OCI-LY7 (cell line): ENCODE results near the gene NRP1. TPM values are rescaled to one million over a fixed set of nuclear protein-coding genes. Genes with fewer than 3 reads are reported as not detected.
A peak's percentile ranks its signal among the peaks of the same experiment; 100 is the strongest.

ENCODE experiments used
- BruUV-seq: library from RNA; stranded (reverse); fragments of 400-500 nt; replicated peaks from 2 replicates; lab custom pipeline; 2021; lab: Mats Ljungman, UMichigan
- CTCF ChIA-PET: fragments of 300-600 bp; sonication (Branson Sonifier 250); formaldehyde crosslinking; loops from one replicate; lab custom pipeline; 2022; ENCODE audit warnings: antibody characterized with exemption; ENCODE audit not compliant: unreplicated experiment; lab: Charles Lee
- POLR2A ChIA-PET: fragments of 300-600 bp; sonication (Branson Sonifier 250); formaldehyde crosslinking; loops from one replicate; lab custom pipeline; 2022; ENCODE audit warnings: antibody characterized with exemption; lab: Charles Lee
- DNase-seq: peaks from one replicate; pipeline ENCODE4 v3.0.0-alpha.2; 2015; ENCODE audit warnings: low spot score
- H2AFZ ChIP-seq: fragments of 200-600 bp; sonication (generic), shearing (Covaris generic); 2 replicates; pipeline ENCODE4 v1.6.1; 2014; ENCODE audit warnings: mild to moderate bottlenecking, antibody characterized with exemption, low read length, moderate library complexity
- H3K27ac ChIP-seq: fragments of 200-600 bp; sonication (generic); 2 replicates; pipeline ENCODE4 v1.5.1; 2014; ENCODE audit warnings: mixed run types, low read depth, mild to moderate bottlenecking, moderate library complexity, low read length, inconsistent platforms; ENCODE audit not compliant: poor library complexity, severe bottlenecking
- H3K36me3 ChIP-seq: fragments of 200-600 bp; sonication (generic); 2 replicates; pipeline ENCODE4 v1.6.1; 2014; ENCODE audit warnings: mild to moderate bottlenecking, antibody characterized with exemption, low read length, moderate library complexity, mixed read lengths; ENCODE audit not compliant: insufficient read depth
- H3K4me1 ChIP-seq: fragments of 200-600 bp; sonication (generic); 2 replicates; pipeline ENCODE4 v1.5.1; 2014; ENCODE audit warnings: mild to moderate bottlenecking, low read length; ENCODE audit not compliant: insufficient read depth, poor library complexity, severe bottlenecking
- H3K4me2 ChIP-seq: fragments of 200-600 bp; sonication (generic); 2 replicates; pipeline ENCODE4 v1.6.1; 2014; ENCODE audit warnings: mild to moderate bottlenecking, low read length
- H3K4me3 ChIP-seq: fragments of 200-600 bp; sonication (generic); 2 replicates; pipeline ENCODE4 v1.5.1; 2014; ENCODE audit warnings: mild to moderate bottlenecking, low read depth, low read length; ENCODE audit not compliant: poor library complexity, severe bottlenecking
- H3K79me2 ChIP-seq: fragments of 200-600 bp; sonication (generic); 2 replicates; pipeline ENCODE4 v1.6.1; 2016; ENCODE audit warnings: low read depth, mild to moderate bottlenecking, low read length, moderate library complexity, mixed read lengths; ENCODE audit not compliant: insufficient read depth
- H3K9me2 ChIP-seq: fragments of 200-600 bp; sonication (generic); 2 replicates; pipeline ENCODE4 v1.6.1; 2016; ENCODE audit warnings: mild to moderate bottlenecking, low read length, mixed read lengths; ENCODE audit not compliant: insufficient read depth
- H3K9me3 ChIP-seq: fragments of 200-600 bp; sonication (generic); 2 replicates; pipeline ENCODE4 v1.6.1; 2014; ENCODE audit warnings: mild to moderate bottlenecking, mixed run types, low read length, mixed read lengths
- H4K20me1 ChIP-seq: fragments of 200-600 bp; sonication (generic); 2 replicates; pipeline ENCODE4 v1.6.1; 2014; ENCODE audit warnings: mild to moderate bottlenecking, antibody characterized with exemption, low read length, moderate library complexity, mixed read lengths; ENCODE audit not compliant: insufficient read depth
- EZH2phosphoT487 ChIP-seq: fragments of 200-600 bp; sonication (generic); IDR thresholded peaks from 2 replicates; pipeline ENCODE4 v1.6.1; 2018; ENCODE audit warnings: low read depth, borderline replicate concordance, mild to moderate bottlenecking, mixed run types, antibody characterized with exemption, low read length, moderate library complexity, mixed read lengths
- intact Hi-C: fragments of 100-400 bp; cut with micrococcal nuclease; formaldehyde crosslinking; loops from one replicate; pipeline ENCODE4 v1.10.0; 2022; ENCODE audit not compliant: unreplicated experiment
- total RNA-seq, 2 experiments: library from RNA; depleted of rRNA in 1 of 2; stranded (reverse); fragments of >200 nt in 1 of 2; shearing (Covaris generic) in 1 of 2; gene quantifications; 2 replicates each; pipeline ENCODE4 v1.2.3, GENCODE V29; 2014 to 2022
- TF ChIP-seq, protein P1 (sequence below): fragments of 200-600 bp; sonication (generic); conservative IDR thresholded peaks from 2 replicates; pipeline ENCODE4 v1.5.1; 2014; ENCODE audit warnings: mild to moderate bottlenecking, antibody characterized with exemption, low read length, moderate library complexity, mixed read lengths

The NRP1 gene
- total RNA-seq, 2 experiments from 2014 or later: not detected

DNA sequence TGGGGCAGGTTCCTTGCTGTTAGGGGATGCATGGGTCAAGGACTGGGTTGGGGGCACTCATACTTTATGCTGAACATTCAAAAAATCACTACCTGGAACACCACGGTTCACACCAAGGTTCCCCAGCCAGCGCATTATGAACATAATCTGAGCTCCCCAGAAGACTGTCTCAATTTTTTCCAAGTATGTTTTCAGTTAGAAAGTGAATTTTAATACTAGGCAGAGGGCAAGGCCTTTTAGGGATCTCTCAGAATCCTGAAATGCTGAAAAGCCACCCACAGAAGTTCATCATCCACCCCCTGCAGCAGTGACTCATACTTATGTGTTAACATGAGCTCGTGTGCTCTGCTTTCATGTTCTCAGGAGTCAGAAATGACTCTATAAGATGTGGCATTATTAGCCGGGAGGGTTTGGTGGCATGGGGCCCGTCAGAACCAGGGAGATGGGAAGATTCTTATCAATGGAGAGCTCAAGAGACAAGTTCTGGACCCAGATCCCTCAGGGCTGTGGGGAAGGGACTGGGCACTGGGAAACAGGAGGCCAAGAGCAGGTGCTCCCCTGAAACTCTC, 191.2 kb downstream of the NRP1 start:
- Histone ChIP-seq H3K79me2 (no peaks in the 10 kb centered on the region), H3K36me3 (no peaks in the 10 kb centered on the region; the same call in 1 of the 2 replicates), H2AFZ (peak overlapping the region; percentile 6; the same call in 1 of the 2 replicates), H3K9me2 (no peaks in the 10 kb centered on the region), H3K27ac (no peak overlapping the region), H3K9me3 (peaks cover 7% of the 10 kb centered on the region; the same call in 1 of the 2 replicates), H3K4me2 (no peak overlapping the region), H4K20me1 (no peaks in the 10 kb centered on the region), H3K4me3 (no peak overlapping the region), H3K4me1 (peaks cover 12% of the 10 kb centered on the region)
- DNase-seq: no peak
- ChIA-PET POLR2A (interaction anchor here (0.7 to 1.3 kb wide), 5 partner anchors 10 to 42 kb away, joined by 3 to 6 read pairs (median 3); no protein-coding TSS in a partner anchor), CTCF (no interaction called here)
- intact Hi-C loops: no loop called here
- no TSS peak for BruUV-seq
- no peak for TF ChIP-seq EZH2phosphoT487
- TF ChIP-seq, protein P1, sequence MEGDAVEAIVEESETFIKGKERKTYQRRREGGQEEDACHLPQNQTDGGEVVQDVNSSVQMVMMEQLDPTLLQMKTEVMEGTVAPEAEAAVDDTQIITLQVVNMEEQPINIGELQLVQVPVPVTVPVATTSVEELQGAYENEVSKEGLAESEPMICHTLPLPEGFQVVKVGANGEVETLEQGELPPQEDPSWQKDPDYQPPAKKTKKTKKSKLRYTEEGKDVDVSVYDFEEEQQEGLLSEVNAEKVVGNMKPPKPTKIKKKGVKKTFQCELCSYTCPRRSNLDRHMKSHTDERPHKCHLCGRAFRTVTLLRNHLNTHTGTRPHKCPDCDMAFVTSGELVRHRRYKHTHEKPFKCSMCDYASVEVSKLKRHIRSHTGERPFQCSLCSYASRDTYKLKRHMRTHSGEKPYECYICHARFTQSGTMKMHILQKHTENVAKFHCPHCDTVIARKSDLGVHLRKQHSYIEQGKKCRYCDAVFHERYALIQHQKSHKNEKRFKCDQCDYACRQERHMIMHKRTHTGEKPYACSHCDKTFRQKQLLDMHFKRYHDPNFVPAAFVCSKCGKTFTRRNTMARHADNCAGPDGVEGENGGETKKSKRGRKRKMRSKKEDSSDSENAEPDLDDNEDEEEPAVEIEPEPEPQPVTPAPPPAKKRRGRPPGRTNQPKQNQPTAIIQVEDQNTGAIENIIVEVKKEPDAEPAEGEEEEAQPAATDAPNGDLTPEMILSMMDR: no peak

DNA sequence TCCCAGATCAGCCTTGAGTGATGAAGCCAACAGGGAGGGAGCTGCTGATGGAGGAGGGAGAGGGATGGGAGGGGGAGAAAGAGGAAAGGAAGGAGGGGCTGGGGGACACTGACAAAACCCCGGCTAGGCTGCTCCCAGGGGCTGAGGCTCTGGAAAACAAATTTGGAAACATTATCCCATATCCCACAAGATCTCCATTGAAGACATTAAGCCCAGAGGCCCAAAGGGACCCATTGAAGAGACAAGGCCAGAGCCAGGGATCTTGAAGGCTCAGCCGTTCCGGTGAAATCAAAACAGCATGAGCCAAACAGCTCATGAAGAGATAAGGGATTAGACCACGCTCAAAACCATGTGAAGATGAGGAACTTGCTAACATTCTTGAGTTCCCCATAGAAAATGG, 192.2 kb downstream of the NRP1 start:
- H3K4me3 ChIP-seq: no peak overlapping the region

DNA sequence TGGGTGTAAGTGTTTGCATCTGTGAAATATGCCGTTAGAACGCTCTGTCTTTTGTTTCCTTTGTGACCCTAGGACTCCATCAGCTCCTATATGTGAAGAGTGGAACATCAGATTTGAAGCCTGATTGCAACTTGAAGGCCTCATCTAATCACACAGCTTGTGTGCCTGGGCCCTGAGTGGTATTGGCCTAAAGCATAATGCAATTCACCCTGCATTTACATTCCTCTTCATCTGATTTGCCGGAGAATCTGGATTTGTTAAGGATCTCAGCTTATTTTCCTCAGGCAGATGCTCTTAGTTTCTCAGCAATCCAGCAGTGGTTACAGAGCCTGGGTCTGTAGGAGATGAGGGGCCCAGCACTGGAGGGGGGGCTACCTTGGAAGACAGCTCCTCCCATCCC, 193.2 kb downstream of the NRP1 start:
- Histone ChIP-seq H4K20me1 (no peaks in the 10 kb centered on the region), H3K36me3 (no peaks in the 10 kb centered on the region), H3K4me2 (no peak overlapping the region), H3K4me1 (peaks cover 12% of the 10 kb centered on the region), H3K79me2 (no peaks in the 10 kb centered on the region), H3K4me3 (no peak overlapping the region), H2AFZ (no peak overlapping the region), H3K27ac (no peak overlapping the region), H3K9me2 (no peaks in the 10 kb centered on the region), H3K9me3 (no peaks in the 10 kb centered on the region)
- POLR2A ChIA-PET: no interaction called here
- CTCF ChIA-PET: no interaction called here
- DNase-seq: no peak
- TF ChIP-seq, protein P1: no peak
- TF ChIP-seq EZH2phosphoT487: no peak
- BruUV-seq: no TSS peak
- intact Hi-C loops: no loop called here

More for the DNA sequence above, 192.2 kb downstream of the NRP1 start:
- TF ChIP-seq, protein P1: no peak
- Histone ChIP-seq H3K79me2 (no peaks in the 10 kb centered on the region), H3K9me2 (no peaks in the 10 kb centered on the region), H3K27ac (no peak overlapping the region), H3K9me3 (no peaks in the 10 kb centered on the region), H3K36me3 (no peaks in the 10 kb centered on the region), H3K4me2 (no peak overlapping the region), H2AFZ (no peak overlapping the region), H3K4me1 (peaks cover 12% of the 10 kb centered on the region), H4K20me1 (no peaks in the 10 kb centered on the region)
- no TSS peak for BruUV-seq
- ChIA-PET POLR2A (no interaction called here), CTCF (no interaction called here)
- intact Hi-C loops: no loop called here
- DNase-seq: no peak
